Panc1 (cell line): ENCODE measurements around the gene TRAF3IP3. TPM values are rescaled to one million over a fixed set of nuclear protein-coding genes. Genes with fewer than 3 reads are reported as not detected.

Source experiments
- ATAC-seq: fragments of 200-7000 bp; cut with Tn5 transposase; 2 replicates; pipeline ENCODE4 v1.9.1; 2020; ENCODE audit warnings: mild to moderate bottlenecking, moderate library complexity
- BruUV-seq: library from RNA; stranded (reverse); fragments of 400-500 nt; replicated peaks from 2 replicates; lab custom pipeline; 2021; lab: Mats Ljungman, UMichigan
- CTCF ChIA-PET: fragments of 300-600 bp; sonication (Branson Sonifier 250); formaldehyde crosslinking; loops from one replicate; lab custom pipeline; 2022; ENCODE audit warnings: antibody characterized with exemption; lab: Charles Lee
- POLR2A ChIA-PET: fragments of 300-600 bp; sonication (Branson Sonifier 250); formaldehyde crosslinking; loops from one replicate; lab custom pipeline; 2022; ENCODE audit warnings: antibody characterized with exemption; lab: Charles Lee
- DNase-seq: peaks from one replicate; pipeline ENCODE4 v3.0.0-alpha.2; 2010; ENCODE audit warnings: low read depth, low spot score
- H3K27ac ChIP-seq: 2 replicates; pipeline ENCODE4 v1.5.1; 2011; ENCODE audit warnings: mild to moderate bottlenecking, low read length, inconsistent platforms
- H3K27me3 ChIP-seq: fragments of 200-500 bp; sonication (Bioruptor generic); 2 replicates; pipeline ENCODE4 v1.6.0; 2014; ENCODE audit warnings: low read length, inconsistent platforms; ENCODE audit not compliant: control insufficient read depth, insufficient read depth
- H3K36me3 ChIP-seq: fragments of 200-500 bp; sonication (Bioruptor generic); 2 replicates; pipeline ENCODE4 v1.5.1; 2014; ENCODE audit warnings: inconsistent platforms, mild to moderate bottlenecking, low read length, moderate library complexity; ENCODE audit not compliant: control insufficient read depth, insufficient read depth
- H3K4me1 ChIP-seq: 2 replicates; pipeline ENCODE4 v1.5.1; 2011; ENCODE audit warnings: inconsistent platforms, mild to moderate bottlenecking, low read length, moderate library complexity; ENCODE audit not compliant: control insufficient read depth, insufficient read depth
- H3K4me3 ChIP-seq, 2 experiments: 2 replicates each; pipeline ENCODE4 v1.5.1; 2011 to 2012; ENCODE audit warnings: low read depth in 2 of 2, low read length in 2 of 2, mild to moderate bottlenecking in 2 of 2, inconsistent platforms in 1 of 2, moderate library complexity in 1 of 2
- H3K9me3 ChIP-seq: fragments of 200-500 bp; sonication (Bioruptor generic); 2 replicates; pipeline ENCODE4 v1.5.1; 2014; ENCODE audit warnings: low read depth, mild to moderate bottlenecking, inconsistent platforms, low read length, moderate library complexity; ENCODE audit not compliant: control insufficient read depth, insufficient read depth
- CTCF ChIP-seq: fragments of 450-650 bp; IDR thresholded peaks from 2 replicates; pipeline ENCODE4 v1.5.1; 2017; ENCODE audit warnings: mild to moderate bottlenecking
- POLR2AphosphoS5 ChIP-seq: IDR thresholded peaks from 2 replicates; pipeline ENCODE4 v1.6.1; 2012; ENCODE audit warnings: mild to moderate bottlenecking, low read depth, low read length, moderate library complexity
- REST ChIP-seq, 2 experiments: IDR thresholded peaks; 2 replicates each; pipeline ENCODE4 v1.6.1; 2011 to 2012; ENCODE audit warnings: low read depth in 2 of 2, control low read depth in 1 of 2, low read length in 1 of 2, mild to moderate bottlenecking in 1 of 2, moderate library complexity in 1 of 2; ENCODE audit not compliant: insufficient read depth in 1 of 2
- SIN3A ChIP-seq: IDR thresholded peaks from 2 replicates; pipeline ENCODE4 v1.6.1; 2012; ENCODE audit warnings: low read depth, mild to moderate bottlenecking, low read length, moderate library complexity, borderline replicate concordance; ENCODE audit not compliant: insufficient read depth
- TCF7L2 ChIP-seq: IDR thresholded peaks from 2 replicates; pipeline ENCODE4 v1.6.1; 2011; ENCODE audit warnings: mild to moderate bottlenecking, low read depth, low read length, inconsistent platforms
- in situ Hi-C: cut with HindIII; loops from 2 replicates; pipeline ENCODE4 v1.10.0; 2016; ENCODE audit warnings: low sequenced_read_pairs, low pct_unique_long_range_greater_than_20kb
- intact Hi-C: fragments of 100-400 bp; cut with micrococcal nuclease; formaldehyde crosslinking; loops from one replicate; pipeline ENCODE4 v1.10.0; 2022; ENCODE audit not compliant: unreplicated experiment
- total RNA-seq: library from RNA; stranded (reverse); gene quantifications from one replicate; pipeline ENCODE4 v1.2.1, GENCODE V29; 2021; ENCODE audit not compliant: unreplicated experiment

Gene TRAF3IP3
- total RNA-seq, 1 experiment from 2014 or later: 0.67 TPM

- Histone ChIP-seq H3K27ac (no peak overlapping the region), H3K27me3 (no peaks in the 10 kb centered on the region), H3K9me3 (no peaks in the 10 kb centered on the region), H3K4me1 (no peaks in the 10 kb centered on the region), H3K36me3 (no peaks in the 10 kb centered on the region), H3K4me3 (no peak overlapping the region)
- in situ Hi-C loops (no loop called here), intact Hi-C loops (no loop called here)
- DNase-seq: no peak
- ChIA-PET CTCF (no interaction called here), POLR2A (no interaction called here)
- TF ChIP-seq SIN3A (no peak), REST (IDR thresholded peaks at IDR 0.05; ENCODE audit: insufficient read depth in 1 of 2, low read depth in 2 of 2, low read length in 1 of 2) (no peak), TCF7L2 (no peak), POLR2AphosphoS5 (no peak), CTCF (no peak)
- no TSS peak for BruUV-seq
- no peak for ATAC-seq
Observed at GRCh38 chr1:209769171-209769904, 13.5 kb downstream of the TRAF3IP3 start.

GRCh38 chr1:209769971-209770370 lies 14.1 kb downstream of the TRAF3IP3 start:
- intact Hi-C loops (no loop called here), in situ Hi-C loops (no loop called here)
- ChIA-PET POLR2A (no interaction called here), CTCF (no interaction called here)
- no peaks in the 10 kb centered on the region for H3K36me3 ChIP-seq
- H3K9me3 ChIP-seq: no peaks in the 10 kb centered on the region
- ATAC-seq: no peak
- no peak overlapping the region for H3K27ac ChIP-seq
- H3K4me1 ChIP-seq: no peaks in the 10 kb centered on the region
- TF ChIP-seq TCF7L2: no peak
- no peak for TF ChIP-seq POLR2AphosphoS5
- no peak for TF ChIP-seq SIN3A
- TF ChIP-seq CTCF: no peak
- no peak for TF ChIP-seq REST (IDR thresholded peaks at IDR 0.05; ENCODE audit: insufficient read depth in 1 of 2, low read depth in 2 of 2, low read length in 1 of 2)
- no peak for DNase-seq
- no TSS peak for BruUV-seq
- no peak overlapping the region for H3K4me3 ChIP-seq
- no peaks in the 10 kb centered on the region for H3K27me3 ChIP-seq
